DMS53 (cell line): ENCODE measurements around the gene CADM1.
A peak's percentile ranks its signal among the peaks of the same experiment; 100 is the strongest.

Source experiments
- DNase-seq: peaks from one replicate; lab custom pipeline; 2025; lab: John Stamatoyannopoulos, UW

The CADM1 gene

GRCh38 chr11:115515647-115516395, 11.6 kb upstream of the CADM1 start:
- DNase-seq = no peak

GRCh38 chr11:115506954-115507675, 2.9 kb upstream of the CADM1 start:
- DNase-seq = no peak

- DNase-seq = peak; percentile 48
These were observed 960 bp upstream of the CADM1 start for GRCh38 chr11:115505175-115505574.

- DNase-seq = peak; percentile 80
These were observed 334 bp downstream of the CADM1 start for GRCh38 chr11:115503886-115504275.

- DNase-seq = peak; percentile 75
These were observed 931 bp downstream of the CADM1 start for GRCh38 chr11:115503083-115503885.

GRCh38 chr11:115502636-115503082, 1.6 kb downstream of the CADM1 start:
- peak; percentile 65 for DNase-seq

GRCh38 chr11:115501893-115502589, 2.2 kb downstream of the CADM1 start:
- DNase-seq = peak; percentile 72

- DNase-seq = peak; percentile 62
These were observed 2.7 kb downstream of the CADM1 start for GRCh38 chr11:115501502-115501892.

GRCh38 chr11:115500547-115501501, 3.4 kb downstream of the CADM1 start:
- peak; percentile 73 for DNase-seq

GRCh38 chr11:115499891-115500290, 4.3 kb downstream of the CADM1 start:
- peak; percentile 49 for DNase-seq

- DNase-seq = peak; percentile 58
These were observed 4.9 kb downstream of the CADM1 start for GRCh38 chr11:115499241-115499799.

GRCh38 chr11:115498354-115498753, 5.9 kb downstream of the CADM1 start:
- DNase-seq = peak; percentile 93

GRCh38 chr11:115497303-115497702, 6.9 kb downstream of the CADM1 start:
- peak; percentile 55 for DNase-seq

GRCh38 chr11:115496892-115497291, 7.3 kb downstream of the CADM1 start:
- peak; percentile 47 for DNase-seq

- DNase-seq = peak; percentile 57
These were observed 10.3 kb downstream of the CADM1 start for GRCh38 chr11:115493905-115494304.

GRCh38 chr11:115493488-115493887, 10.7 kb downstream of the CADM1 start:
- DNase-seq = peak; percentile 51

GRCh38 chr11:115489466-115489865, 14.7 kb downstream of the CADM1 start:
- DNase-seq = no peak

GRCh38 chr11:115488945-115489344, 15.3 kb downstream of the CADM1 start:
- DNase-seq = no peak

GRCh38 chr11:115481528-115481927, 22.7 kb downstream of the CADM1 start:
- DNase-seq = no peak

- DNase-seq = no peak
These were observed 23.6 kb downstream of the CADM1 start for GRCh38 chr11:115480611-115481010.
